ENCODE data around the gene FAM149B1.

GRCh38 chr10:73141603-73142002, 26.3 kb upstream of the FAM149B1 start:
- TF ChIP-seq CTCF (IDR thresholded peaks at IDR 0.05): no peak
- no peak for TF ChIP-seq POLR2A (IDR thresholded peaks at IDR 0.05)

Measured in uterus (tissue), 2 donors.